Activated naive CD4-positive, alpha-beta T cell treated with anti-CD3 and anti-CD28 coated beads, Interleukin-2, amount 10 ng/mL, durations not matched to agents 7 days and 5 days (primary cell): Measurements from ENCODE around the gene ANKLE2.
"Not testable (repeated sequence)": the region's sequence is repeated elsewhere in the genome, so short reads cannot be mapped to it uniquely, and the experiment has no call there.

Source experiments
- CTCF ChIA-PET: fragments of 350-600 bp; sonication (Branson Sonifier 250); formaldehyde crosslinking; loops from one replicate; lab custom pipeline; 2021; ENCODE audit warnings: antibody characterized with exemption; lab: Charles Lee
- DNase-seq: peaks from one replicate; pipeline ENCODE4 v3.0.0-alpha.2; 2020
- H3K27ac Mint-ChIP-seq: one replicate; pipeline ENCODE4 v1.8.0; 2021; ENCODE audit warnings: mild to moderate bottlenecking, moderate library complexity, mixed read lengths
- H3K27me3 Mint-ChIP-seq: one replicate; pipeline ENCODE4 v1.8.0; 2021; ENCODE audit warnings: mild to moderate bottlenecking, mixed read lengths
- H3K36me3 Mint-ChIP-seq: one replicate; pipeline ENCODE4 v1.8.0; 2021; ENCODE audit warnings: mixed read lengths
- H3K4me1 Mint-ChIP-seq: one replicate; pipeline ENCODE4 v1.8.0; 2021; ENCODE audit warnings: mixed read lengths
- H3K4me3 Mint-ChIP-seq: one replicate; pipeline ENCODE4 v1.8.0; 2021; ENCODE audit warnings: mild to moderate bottlenecking, moderate library complexity, mixed read lengths
- H3K9me3 Mint-ChIP-seq: one replicate; pipeline ENCODE4 v1.8.0; 2021; ENCODE audit warnings: mixed read lengths

ANKLE2 gene

DNA sequence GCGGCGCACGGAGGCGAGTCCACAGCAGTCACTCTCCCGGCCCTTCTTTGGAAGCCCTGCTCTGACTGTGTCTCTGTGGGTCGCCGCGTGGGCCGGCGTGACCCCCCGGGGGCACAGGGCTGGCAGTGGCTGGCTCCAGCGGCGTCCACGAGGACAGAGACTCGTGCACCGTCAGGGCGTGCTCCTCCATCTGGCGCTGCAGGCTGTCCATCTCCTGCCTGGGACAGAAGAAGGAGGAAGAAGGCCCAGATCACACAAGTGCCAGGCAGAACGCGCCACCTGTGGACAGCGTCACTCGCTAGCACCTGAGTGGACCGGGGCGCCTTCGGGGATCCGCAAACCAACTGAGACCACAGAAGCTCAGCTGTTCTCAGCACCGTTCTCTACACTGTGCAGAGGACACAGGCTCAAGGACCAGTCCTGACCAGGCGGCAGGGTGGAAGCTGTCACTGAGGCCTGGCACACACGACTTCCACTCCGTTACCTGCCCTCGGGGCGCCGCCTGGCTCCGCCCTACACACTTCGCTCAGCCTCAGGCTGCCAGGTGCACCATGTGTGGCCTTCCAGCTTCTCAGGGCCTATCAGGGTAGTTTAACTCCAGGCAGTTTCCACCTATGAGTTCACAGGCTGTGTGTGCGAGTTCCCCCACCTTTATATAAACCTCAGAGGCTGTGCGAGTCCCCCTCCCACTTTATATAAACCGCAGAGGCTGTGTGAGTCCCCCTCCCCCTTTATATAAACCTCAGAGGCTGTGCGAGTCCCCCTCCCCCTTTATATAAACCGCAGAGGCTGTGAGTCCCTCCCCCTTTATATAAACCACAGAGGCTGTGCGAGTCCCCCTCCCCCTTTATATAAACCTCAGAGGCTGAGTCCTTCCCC is 11.7 kb upstream of the ANKLE2 start:
- Mint-ChIP-seq H3K4me1 (peaks cover 53% of the 10 kb centered on the region), H3K27me3 (no peaks in the 10 kb centered on the region), H3K4me3 (no peak overlapping the region), H3K27ac (no peak overlapping the region), H3K36me3 (peaks cover 52% of the 10 kb centered on the region), H3K9me3 (no peaks in the 10 kb centered on the region)
- DNase-seq = no peak
- CTCF ChIA-PET = interaction anchor here (1.2 kb wide), 1 partner anchor 9 kb away, joined by 3 read pairs; no protein-coding TSS in a partner anchor

GRCh38 chr12:132772606-132773005 is 11.0 kb upstream of the ANKLE2 start:
- DNase-seq = no peak
- Mint-ChIP-seq H3K27me3 (no peaks in the 10 kb centered on the region), H3K27ac (peak overlapping the region; percentile 49), H3K4me3 (no peak overlapping the region), H3K9me3 (no peaks in the 10 kb centered on the region), H3K4me1 (peaks cover 59% of the 10 kb centered on the region), H3K36me3 (peaks cover 53% of the 10 kb centered on the region)
- CTCF ChIA-PET = interaction anchor here (1.2 kb wide), 1 partner anchor 8 kb away, joined by 3 read pairs; no protein-coding TSS in a partner anchor

DNA sequence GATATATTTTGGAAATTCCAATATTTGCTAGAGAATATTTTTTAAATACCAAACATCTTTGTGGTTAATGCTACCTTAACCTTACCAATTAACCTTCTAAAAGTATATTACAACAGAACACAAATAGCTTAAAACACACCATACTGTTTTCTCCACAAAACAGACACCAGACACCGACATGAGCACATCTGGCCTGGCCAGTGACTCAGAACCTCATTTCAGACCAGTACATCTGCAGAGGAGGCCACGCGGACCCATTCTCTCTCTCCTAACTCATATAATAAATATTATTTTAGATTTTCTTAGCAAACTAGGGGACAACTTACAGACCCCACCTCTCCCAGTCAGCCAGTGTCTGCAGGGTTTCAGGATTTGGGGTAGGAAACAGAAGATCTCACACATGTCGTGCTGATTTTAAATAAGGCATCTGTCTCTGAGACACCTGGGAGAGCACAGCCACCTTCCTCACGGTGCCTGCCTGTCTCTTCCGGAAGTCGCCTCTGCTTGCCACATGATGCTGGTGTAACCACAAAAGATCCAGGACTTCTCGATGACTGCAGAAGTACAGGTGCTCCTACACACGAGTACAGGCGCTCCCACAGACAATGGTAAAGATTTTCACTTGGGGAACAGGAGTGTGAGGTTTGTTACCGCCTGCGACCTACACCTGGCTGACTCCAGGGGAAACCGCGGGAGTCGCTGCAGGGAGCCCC is 9.7 kb upstream of the ANKLE2 start:
- CTCF ChIA-PET = no interaction called here
- peaks cover 45% of the 10 kb centered on the region for H3K36me3 Mint-ChIP-seq
- peak overlapping the region; percentile 81 for H3K27ac Mint-ChIP-seq
- H3K9me3 Mint-ChIP-seq = no peaks in the 10 kb centered on the region
- peaks cover 60% of the 10 kb centered on the region for H3K4me1 Mint-ChIP-seq
- H3K4me3 Mint-ChIP-seq = no peak overlapping the region
- H3K27me3 Mint-ChIP-seq = no peaks in the 10 kb centered on the region
- peak; percentile 74 for DNase-seq

- no peak overlapping the region for H3K4me3 Mint-ChIP-seq
- H3K27me3 Mint-ChIP-seq = no peaks in the 10 kb centered on the region
- H3K27ac Mint-ChIP-seq = peak overlapping the region; percentile 28
- peaks cover 59% of the 10 kb centered on the region for H3K4me1 Mint-ChIP-seq
- H3K36me3 Mint-ChIP-seq = peaks cover 19% of the 10 kb centered on the region
- DNase-seq = no peak
- H3K9me3 Mint-ChIP-seq = no peaks in the 10 kb centered on the region
- CTCF ChIA-PET = no interaction called here
These were observed 4.9 kb upstream of the ANKLE2 start for GRCh38 chr12:132766380-132767085.

DNA sequence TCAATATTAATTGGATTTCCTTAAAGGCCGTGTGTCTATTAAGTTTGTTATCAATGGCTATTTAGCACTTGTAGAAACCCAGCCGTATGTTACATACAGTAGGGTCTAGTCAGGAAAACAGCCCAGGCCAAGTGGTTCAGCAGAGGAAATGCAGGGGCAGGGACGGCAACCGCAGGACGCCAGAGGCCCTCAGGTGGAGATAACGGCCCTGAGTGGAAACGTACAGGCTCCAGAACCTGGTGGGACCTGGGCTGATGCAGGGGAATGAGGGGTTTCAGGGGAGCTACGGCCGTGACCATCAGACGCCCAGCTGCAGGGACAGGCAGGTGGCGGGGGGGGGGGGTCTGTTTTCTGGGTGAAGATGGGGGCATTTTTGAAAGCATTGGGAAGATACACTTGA is 3.7 kb upstream of the ANKLE2 start:
- CTCF ChIA-PET = interaction anchor here (0.6 kb wide), 2 partner anchors 29 to 279 kb away, joined by 3 read pairs; no protein-coding TSS in a partner anchor
- H3K27ac Mint-ChIP-seq = peak overlapping the region; percentile 37
- no peaks in the 10 kb centered on the region for H3K27me3 Mint-ChIP-seq
- no peak for DNase-seq
- H3K36me3 Mint-ChIP-seq = peaks cover 19% of the 10 kb centered on the region
- H3K4me3 Mint-ChIP-seq = no peak overlapping the region
- H3K9me3 Mint-ChIP-seq = no peaks in the 10 kb centered on the region
- H3K4me1 Mint-ChIP-seq = peaks cover 55% of the 10 kb centered on the region

DNA sequence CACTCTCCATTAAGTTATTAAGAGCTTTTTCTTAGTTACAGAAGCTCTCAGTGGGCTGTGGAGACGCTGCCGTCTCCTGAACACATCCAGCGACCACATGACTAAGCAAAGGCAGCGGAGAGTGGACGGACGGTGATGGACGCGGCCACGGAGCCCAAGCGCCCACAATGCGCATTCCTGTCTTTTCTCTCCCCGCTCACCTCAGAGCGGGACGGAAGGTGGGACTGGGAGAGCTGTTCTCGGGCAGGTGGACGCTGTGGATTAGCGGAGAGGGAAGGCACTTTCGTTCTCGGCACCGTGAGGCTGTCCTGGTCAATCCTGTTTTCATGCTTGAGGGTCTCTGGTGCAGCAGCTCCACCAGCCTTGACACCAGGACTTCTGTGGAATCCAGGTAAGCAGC is 2.6 kb upstream of the ANKLE2 start:
- no peak overlapping the region for H3K4me3 Mint-ChIP-seq
- no peaks in the 10 kb centered on the region for H3K27me3 Mint-ChIP-seq
- H3K9me3 Mint-ChIP-seq = no peaks in the 10 kb centered on the region
- no peak overlapping the region for H3K27ac Mint-ChIP-seq
- H3K36me3 Mint-ChIP-seq = peaks cover 16% of the 10 kb centered on the region
- peaks cover 53% of the 10 kb centered on the region for H3K4me1 Mint-ChIP-seq
- CTCF ChIA-PET = interaction anchor here (1.2 kb wide), 1 partner anchor 8 kb away, joined by 3 read pairs; no protein-coding TSS in a partner anchor
- no peak for DNase-seq

GRCh38 chr12:132761921-132762583 is 420 bp upstream of the ANKLE2 start:
- Mint-ChIP-seq H3K4me1 (peaks cover 40% of the 10 kb centered on the region), H3K27me3 (no peaks in the 10 kb centered on the region), H3K9me3 (no peaks in the 10 kb centered on the region), H3K27ac (peak overlapping the region; percentile 93), H3K4me3 (peak overlapping the region; percentile 74), H3K36me3 (peaks cover 22% of the 10 kb centered on the region)
- DNase-seq = peak; percentile 88
- CTCF ChIA-PET = no interaction called here

DNA sequence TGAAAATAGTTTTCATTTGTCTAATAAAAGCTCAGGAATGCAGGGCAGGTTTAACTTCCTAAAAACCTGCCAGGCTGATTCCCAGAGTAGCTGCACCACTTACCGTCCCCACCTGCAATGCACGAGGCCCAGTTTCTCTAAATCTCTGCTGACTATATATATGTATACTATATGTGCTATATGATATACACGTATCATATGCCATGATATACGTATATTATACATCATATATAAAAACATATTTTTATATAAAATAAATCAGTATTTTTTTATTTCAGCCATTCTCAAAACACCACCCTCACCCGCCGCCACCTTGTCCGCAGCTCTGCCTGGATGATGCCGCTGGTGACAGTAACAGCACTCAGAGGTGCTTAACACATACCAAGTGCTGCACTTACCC is 2.3 kb downstream of the ANKLE2 start:
- H3K4me3 Mint-ChIP-seq = peak overlapping the region; percentile 82
- H3K27ac Mint-ChIP-seq = no peak overlapping the region
- H3K9me3 Mint-ChIP-seq = no peaks in the 10 kb centered on the region
- CTCF ChIA-PET = no interaction called here
- no peak for DNase-seq
- peaks cover 37% of the 10 kb centered on the region for H3K36me3 Mint-ChIP-seq
- no peaks in the 10 kb centered on the region for H3K27me3 Mint-ChIP-seq
- H3K4me1 Mint-ChIP-seq = peaks cover 32% of the 10 kb centered on the region

- Mint-ChIP-seq H3K4me1 (peaks cover 29% of the 10 kb centered on the region), H3K36me3 (peaks cover 39% of the 10 kb centered on the region)
- H3K9me3 Mint-ChIP-seq, H3K27ac Mint-ChIP-seq, DNase-seq, H3K27me3 Mint-ChIP-seq, H3K4me3 Mint-ChIP-seq, CTCF ChIA-PET: not testable (repeated sequence)
These were observed 2.8 kb downstream of the ANKLE2 start for GRCh38 chr12:132758825-132759224.

DNA sequence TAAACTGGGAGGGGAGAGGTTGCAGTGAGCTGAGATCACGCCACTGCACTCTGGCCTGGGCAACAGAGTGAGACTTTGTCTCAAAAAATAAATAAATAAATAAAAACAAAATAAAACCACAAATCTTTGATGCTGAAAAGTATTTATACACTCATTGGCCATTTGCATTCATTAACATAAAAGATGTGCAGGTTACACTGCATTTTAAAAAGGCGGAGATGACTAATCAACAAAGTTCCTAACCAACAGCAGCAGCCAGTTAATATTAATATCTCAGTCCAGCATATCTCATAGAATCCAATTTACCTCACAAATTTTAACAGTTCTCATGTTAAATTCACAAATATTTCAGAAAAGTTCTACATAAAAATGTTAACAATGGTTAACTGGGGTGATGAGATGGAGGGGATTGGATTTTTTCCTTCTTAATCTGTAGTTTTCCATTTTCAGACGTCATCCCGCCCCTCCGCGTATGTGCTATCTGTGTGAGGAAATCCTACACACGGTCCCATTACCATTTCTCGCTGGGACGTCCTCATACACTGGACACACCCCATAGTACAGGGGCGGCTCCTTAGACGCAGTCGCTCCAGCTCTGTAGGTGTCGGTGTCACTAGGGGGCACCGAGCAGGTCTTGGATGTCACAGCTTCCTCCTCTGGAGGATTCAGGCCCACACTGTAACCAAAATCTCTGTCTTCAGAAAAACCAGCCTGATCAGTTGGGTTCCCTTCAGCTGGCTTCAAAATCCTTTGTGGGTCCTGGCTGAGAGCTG is 7.3 kb downstream of the ANKLE2 start:
- H3K27ac Mint-ChIP-seq = no peak overlapping the region
- H3K36me3 Mint-ChIP-seq = peaks cover 45% of the 10 kb centered on the region
- H3K4me1 Mint-ChIP-seq = peaks cover 6% of the 10 kb centered on the region
- no peaks in the 10 kb centered on the region for H3K9me3 Mint-ChIP-seq
- no peak overlapping the region for H3K4me3 Mint-ChIP-seq
- CTCF ChIA-PET = interaction anchor here (0.6 kb wide), 1 partner anchor 22 kb away, joined by 3 read pairs; no protein-coding TSS in a partner anchor
- no peak for DNase-seq
- H3K27me3 Mint-ChIP-seq = no peaks in the 10 kb centered on the region

GRCh38 chr12:132753670-132754069 is 8.0 kb downstream of the ANKLE2 start:
- CTCF ChIA-PET = interaction anchor here (0.6 kb wide), 1 partner anchor 22 kb away, joined by 3 read pairs; no protein-coding TSS in a partner anchor
- H3K27ac Mint-ChIP-seq, H3K9me3 Mint-ChIP-seq, DNase-seq, H3K27me3 Mint-ChIP-seq, H3K4me3 Mint-ChIP-seq, H3K4me1 Mint-ChIP-seq: not testable (repeated sequence)
- H3K36me3 Mint-ChIP-seq = peaks cover 47% of the 10 kb centered on the region

GRCh38 chr12:132748319-132748718 is 13.3 kb downstream of the ANKLE2 start:
- peaks cover 2% of the 10 kb centered on the region for H3K4me1 Mint-ChIP-seq
- DNase-seq = no peak
- peaks cover 58% of the 10 kb centered on the region for H3K36me3 Mint-ChIP-seq
- H3K4me3 Mint-ChIP-seq = no peak overlapping the region
- CTCF ChIA-PET = no interaction called here
- no peak overlapping the region for H3K27ac Mint-ChIP-seq
- H3K9me3 Mint-ChIP-seq = no peaks in the 10 kb centered on the region
- H3K27me3 Mint-ChIP-seq = no peaks in the 10 kb centered on the region

DNA sequence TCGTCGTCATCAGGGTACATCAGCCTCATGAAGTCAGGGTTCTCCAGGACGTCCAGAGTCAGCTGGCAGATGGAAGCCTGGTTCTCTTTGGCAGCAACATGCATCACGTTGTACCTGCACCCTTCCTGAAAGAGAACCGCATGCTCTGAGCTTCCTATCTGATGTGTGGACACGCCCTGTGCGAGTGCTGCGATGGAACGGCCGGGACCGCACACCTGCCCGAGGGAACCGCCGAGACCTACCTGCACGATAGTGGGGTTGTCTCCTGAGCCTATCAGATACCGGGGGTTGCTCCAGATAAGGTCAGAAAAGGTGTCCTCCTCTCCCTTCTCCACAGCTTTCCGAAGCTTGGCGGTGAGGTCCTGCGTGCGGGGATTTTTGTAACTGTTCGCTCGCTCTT is 13.7 kb downstream of the ANKLE2 start:
- no peak overlapping the region for H3K4me3 Mint-ChIP-seq
- H3K27ac Mint-ChIP-seq = no peak overlapping the region
- peaks cover 2% of the 10 kb centered on the region for H3K4me1 Mint-ChIP-seq
- no peak for DNase-seq
- peaks cover 59% of the 10 kb centered on the region for H3K36me3 Mint-ChIP-seq
- H3K9me3 Mint-ChIP-seq = no peaks in the 10 kb centered on the region
- no peaks in the 10 kb centered on the region for H3K27me3 Mint-ChIP-seq
- CTCF ChIA-PET = no interaction called here
